DOHH2 (cell line): ENCODE data around the gene ANK2.

ENCODE experiments used
- H3F3A ChIP-seq: fragments of 200-600 bp; sonication (generic), shearing (Covaris generic); 2 replicates; pipeline ENCODE4 v1.6.0; 2016; ENCODE audit warnings: antibody characterized with exemption, mild to moderate bottlenecking; ENCODE audit not compliant: control insufficient read depth, insufficient read depth
- H3K27ac ChIP-seq: fragments of 200-600 bp; sonication (generic); 2 replicates; pipeline ENCODE4 v1.5.1; 2014; ENCODE audit warnings: low read depth, mild to moderate bottlenecking, low read length, moderate library complexity
- H3K27me3 ChIP-seq: fragments of 200-600 bp; sonication (generic); 2 replicates; pipeline ENCODE4 v1.6.1; 2014; ENCODE audit warnings: mild to moderate bottlenecking, low read length, mixed read lengths; ENCODE audit not compliant: control insufficient read depth
- H3K36me3 ChIP-seq: fragments of 200-600 bp; sonication (generic); 2 replicates; pipeline ENCODE4 v1.6.1; 2014; ENCODE audit warnings: mild to moderate bottlenecking, low read length, moderate library complexity, mixed read lengths; ENCODE audit not compliant: control insufficient read depth
- H3K4me1 ChIP-seq: fragments of 200-600 bp; sonication (generic); 2 replicates; pipeline ENCODE4 v1.6.1; 2014; ENCODE audit warnings: mild to moderate bottlenecking, low read length, mixed read lengths; ENCODE audit not compliant: control insufficient read depth
- H3K4me2 ChIP-seq: fragments of 200-600 bp; sonication (generic); 2 replicates; pipeline ENCODE4 v1.6.0; 2014; ENCODE audit warnings: mild to moderate bottlenecking, low read length, moderate library complexity
- H3K4me3 ChIP-seq: fragments of 200-600 bp; sonication (generic); 2 replicates; pipeline ENCODE4 v1.5.1; 2014; ENCODE audit warnings: mild to moderate bottlenecking, low read length, mixed read lengths
- H3K79me2 ChIP-seq: fragments of 200-600 bp; sonication (generic); 2 replicates; pipeline ENCODE4 v1.6.1; 2014; ENCODE audit warnings: mild to moderate bottlenecking, low read length, mixed read lengths; ENCODE audit not compliant: control insufficient read depth
- H3K9me2 ChIP-seq: fragments of 200-600 bp; sonication (generic); replicated peaks from 2 replicates; pipeline ENCODE4 v1.6.1; 2014; ENCODE audit warnings: mild to moderate bottlenecking, low read length, mixed read lengths; ENCODE audit not compliant: control insufficient read depth
- H3K9me3 ChIP-seq: fragments of 200-600 bp; sonication (generic); 2 replicates; pipeline ENCODE4 v1.6.1; 2014; ENCODE audit warnings: antibody characterized with exemption, low read length, mixed read lengths; ENCODE audit not compliant: control insufficient read depth, insufficient read depth
- H4K20me1 ChIP-seq: fragments of 200-600 bp; sonication (generic); 2 replicates; pipeline ENCODE4 v1.6.0; 2014; ENCODE audit warnings: low read depth, mild to moderate bottlenecking, antibody characterized with exemption, low read length, moderate library complexity; ENCODE audit not compliant: control insufficient read depth, insufficient read depth
- EZH2phosphoT487 ChIP-seq: fragments of 200-600 bp; sonication (generic); IDR thresholded peaks from 2 replicates; pipeline ENCODE4 v1.6.1; 2017; ENCODE audit warnings: borderline replicate concordance, mild to moderate bottlenecking, antibody characterized with exemption, low read length, moderate library complexity, mixed read lengths
- TF ChIP-seq, protein P1 (sequence below): fragments of 200-600 bp; sonication (generic); IDR thresholded peaks from one replicate; pipeline ENCODE4 v1.5.1; 2014; ENCODE audit warnings: antibody characterized with exemption, mild to moderate bottlenecking, low read depth, low read length; ENCODE audit not compliant: poor library complexity, severe bottlenecking

ANK2 gene

GRCh38 chr4:113222471-113222870 is 173.0 kb downstream of the ANK2 start:
- H3K4me2 ChIP-seq = no peak overlapping the region
- H3F3A ChIP-seq = no peaks in the 10 kb centered on the region
- H3K4me3 ChIP-seq = no peak overlapping the region
- no peaks in the 10 kb centered on the region for H3K9me3 ChIP-seq
- no peaks in the 10 kb centered on the region for H3K36me3 ChIP-seq
- H3K4me1 ChIP-seq = no peaks in the 10 kb centered on the region
- H3K27me3 ChIP-seq = no peaks in the 10 kb centered on the region
- H3K79me2 ChIP-seq = no peaks in the 10 kb centered on the region
- TF ChIP-seq, protein P1, sequence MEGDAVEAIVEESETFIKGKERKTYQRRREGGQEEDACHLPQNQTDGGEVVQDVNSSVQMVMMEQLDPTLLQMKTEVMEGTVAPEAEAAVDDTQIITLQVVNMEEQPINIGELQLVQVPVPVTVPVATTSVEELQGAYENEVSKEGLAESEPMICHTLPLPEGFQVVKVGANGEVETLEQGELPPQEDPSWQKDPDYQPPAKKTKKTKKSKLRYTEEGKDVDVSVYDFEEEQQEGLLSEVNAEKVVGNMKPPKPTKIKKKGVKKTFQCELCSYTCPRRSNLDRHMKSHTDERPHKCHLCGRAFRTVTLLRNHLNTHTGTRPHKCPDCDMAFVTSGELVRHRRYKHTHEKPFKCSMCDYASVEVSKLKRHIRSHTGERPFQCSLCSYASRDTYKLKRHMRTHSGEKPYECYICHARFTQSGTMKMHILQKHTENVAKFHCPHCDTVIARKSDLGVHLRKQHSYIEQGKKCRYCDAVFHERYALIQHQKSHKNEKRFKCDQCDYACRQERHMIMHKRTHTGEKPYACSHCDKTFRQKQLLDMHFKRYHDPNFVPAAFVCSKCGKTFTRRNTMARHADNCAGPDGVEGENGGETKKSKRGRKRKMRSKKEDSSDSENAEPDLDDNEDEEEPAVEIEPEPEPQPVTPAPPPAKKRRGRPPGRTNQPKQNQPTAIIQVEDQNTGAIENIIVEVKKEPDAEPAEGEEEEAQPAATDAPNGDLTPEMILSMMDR = no peak
- no peak for TF ChIP-seq EZH2phosphoT487
- H3K9me2 ChIP-seq = no peaks in the 10 kb centered on the region
- no peaks in the 10 kb centered on the region for H4K20me1 ChIP-seq
- H3K27ac ChIP-seq = no peak overlapping the region

GRCh38 chr4:113223001-113223400 is 173.5 kb downstream of the ANK2 start:
- H3K27me3 ChIP-seq = no peaks in the 10 kb centered on the region; the same call in 1 of the 2 replicates
- H3K9me3 ChIP-seq = no peaks in the 10 kb centered on the region
- H4K20me1 ChIP-seq = no peaks in the 10 kb centered on the region
- H3K4me1 ChIP-seq = no peaks in the 10 kb centered on the region
- no peak overlapping the region for H3K4me2 ChIP-seq
- TF ChIP-seq, protein P1 = no peak
- TF ChIP-seq EZH2phosphoT487 = no peak
- H3K36me3 ChIP-seq = no peaks in the 10 kb centered on the region
- H3K79me2 ChIP-seq = no peaks in the 10 kb centered on the region
- no peaks in the 10 kb centered on the region for H3K9me2 ChIP-seq
- no peak overlapping the region for H3K4me3 ChIP-seq
- H3K27ac ChIP-seq = no peak overlapping the region
- H3F3A ChIP-seq = no peaks in the 10 kb centered on the region

GRCh38 chr4:113232194-113232593 is 182.7 kb downstream of the ANK2 start:
- Histone ChIP-seq H3K9me3 (no peaks in the 10 kb centered on the region), H3F3A (no peaks in the 10 kb centered on the region), H3K27ac (no peak overlapping the region), H3K4me1 (no peaks in the 10 kb centered on the region), H3K79me2 (no peaks in the 10 kb centered on the region), H3K9me2 (no peaks in the 10 kb centered on the region), H4K20me1 (no peaks in the 10 kb centered on the region), H3K27me3 (no peaks in the 10 kb centered on the region; the same call in 1 of the 2 replicates), H3K4me3 (no peak overlapping the region), H3K4me2 (no peak overlapping the region), H3K36me3 (no peaks in the 10 kb centered on the region)
- TF ChIP-seq, protein P1 = no peak

DNA sequence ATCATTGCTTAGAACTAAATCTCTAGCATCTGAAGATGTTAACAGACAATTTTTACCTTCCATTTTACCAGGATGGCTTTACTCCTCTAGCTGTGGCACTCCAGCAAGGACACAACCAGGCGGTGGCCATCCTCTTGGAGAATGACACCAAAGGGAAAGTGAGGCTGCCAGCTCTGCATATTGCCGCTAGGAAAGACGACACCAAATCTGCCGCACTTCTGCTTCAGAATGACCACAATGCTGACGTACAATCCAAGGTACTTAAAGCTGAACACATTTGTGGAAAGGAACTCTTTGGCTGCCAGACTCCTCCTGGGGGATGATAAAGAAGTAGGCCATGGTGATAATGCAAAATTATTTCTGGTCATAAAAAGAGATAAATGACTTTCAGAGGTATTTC is 187.5 kb downstream of the ANK2 start:
- TF ChIP-seq, protein P1 = no peak
- TF ChIP-seq EZH2phosphoT487 = no peak
- Histone ChIP-seq H3K27me3 (no peaks in the 10 kb centered on the region), H3K4me2 (no peak overlapping the region), H4K20me1 (no peaks in the 10 kb centered on the region), H3K4me1 (no peaks in the 10 kb centered on the region), H3K9me2 (no peaks in the 10 kb centered on the region), H3K4me3 (no peak overlapping the region), H3K9me3 (no peaks in the 10 kb centered on the region), H3K27ac (no peak overlapping the region), H3K79me2 (no peaks in the 10 kb centered on the region), H3K36me3 (no peaks in the 10 kb centered on the region), H3F3A (no peaks in the 10 kb centered on the region)
